Activated CD8-positive, alpha-beta T cell treated with anti-CD3 and anti-CD28 coated beads for 36 hours (primary cell): ENCODE data around the gene CTXN1. TPM values are rescaled to one million over a fixed set of nuclear protein-coding genes. Genes with fewer than 3 reads are reported as not detected.

ENCODE experiments used
- ATAC-seq: fragments of 200-7000 bp; cut with Tn5 transposase; one replicate; pipeline ENCODE4 v1.10.0; 2021; ENCODE audit warnings: mild to moderate bottlenecking, moderate library complexity
- CTCF ChIA-PET: fragments of 350-600 bp; sonication (Branson Sonifier 250); formaldehyde crosslinking; loops from one replicate; lab custom pipeline; 2021; ENCODE audit warnings: antibody characterized with exemption; lab: Charles Lee
- POLR2A ChIA-PET: fragments of 350-600 bp; sonication (Branson Sonifier 250); formaldehyde crosslinking; loops from one replicate; lab custom pipeline; 2021; ENCODE audit warnings: antibody characterized with exemption; lab: Charles Lee
- DNase-seq: peaks from one replicate; pipeline ENCODE4 v3.0.0-alpha.2; 2020
- H3K27ac Mint-ChIP-seq: one replicate; pipeline ENCODE4 v1.8.0; 2021; ENCODE audit warnings: mild to moderate bottlenecking, mixed read lengths
- H3K27me3 Mint-ChIP-seq: one replicate; pipeline ENCODE4 v1.8.0; 2021; ENCODE audit warnings: mixed read lengths
- H3K36me3 Mint-ChIP-seq: one replicate; pipeline ENCODE4 v1.8.0; 2021; ENCODE audit warnings: low read depth, mixed read lengths
- H3K4me1 Mint-ChIP-seq: one replicate; pipeline ENCODE4 v1.8.0; 2021; ENCODE audit warnings: low read depth, mixed read lengths
- H3K4me3 Mint-ChIP-seq: one replicate; pipeline ENCODE4 v1.8.0; 2021; ENCODE audit warnings: mild to moderate bottlenecking, moderate library complexity, mixed read lengths
- H3K9me3 Mint-ChIP-seq: one replicate; pipeline ENCODE4 v1.8.0; 2021; ENCODE audit warnings: mixed read lengths
- intact Hi-C: fragments of 100-400 bp; cut with micrococcal nuclease; formaldehyde crosslinking; loops from one replicate; pipeline ENCODE4 v1.10.0; 2022
- total RNA-seq, 2 experiments: library from RNA; stranded (reverse); gene quantifications; one replicate each; pipeline ENCODE4 v1.2.3, GENCODE V29; 2021
- TF ChIP-seq, protein P1 (sequence below): fragments of 200-600 bp; IDR thresholded peaks from one replicate; pipeline ENCODE4 v1.8.0; 2022; ENCODE audit warnings: antibody characterized with exemption, mild to moderate bottlenecking

CTXN1 gene
- total RNA-seq, 2 experiments from 2014 or later, result 0.74 to 0.87 TPM

GRCh38 chr19:7942981-7943443 lies 17.1 kb upstream of the CTXN1 start:
- TF ChIP-seq, protein P1, sequence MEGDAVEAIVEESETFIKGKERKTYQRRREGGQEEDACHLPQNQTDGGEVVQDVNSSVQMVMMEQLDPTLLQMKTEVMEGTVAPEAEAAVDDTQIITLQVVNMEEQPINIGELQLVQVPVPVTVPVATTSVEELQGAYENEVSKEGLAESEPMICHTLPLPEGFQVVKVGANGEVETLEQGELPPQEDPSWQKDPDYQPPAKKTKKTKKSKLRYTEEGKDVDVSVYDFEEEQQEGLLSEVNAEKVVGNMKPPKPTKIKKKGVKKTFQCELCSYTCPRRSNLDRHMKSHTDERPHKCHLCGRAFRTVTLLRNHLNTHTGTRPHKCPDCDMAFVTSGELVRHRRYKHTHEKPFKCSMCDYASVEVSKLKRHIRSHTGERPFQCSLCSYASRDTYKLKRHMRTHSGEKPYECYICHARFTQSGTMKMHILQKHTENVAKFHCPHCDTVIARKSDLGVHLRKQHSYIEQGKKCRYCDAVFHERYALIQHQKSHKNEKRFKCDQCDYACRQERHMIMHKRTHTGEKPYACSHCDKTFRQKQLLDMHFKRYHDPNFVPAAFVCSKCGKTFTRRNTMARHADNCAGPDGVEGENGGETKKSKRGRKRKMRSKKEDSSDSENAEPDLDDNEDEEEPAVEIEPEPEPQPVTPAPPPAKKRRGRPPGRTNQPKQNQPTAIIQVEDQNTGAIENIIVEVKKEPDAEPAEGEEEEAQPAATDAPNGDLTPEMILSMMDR, result no peak
- Mint-ChIP-seq H3K4me3 (peak overlapping the region; percentile 97), H3K4me1 (peaks cover 46% of the 10 kb centered on the region), H3K36me3 (peaks cover 20% of the 10 kb centered on the region), H3K27ac (peak overlapping the region; percentile 98), H3K27me3 (no peaks in the 10 kb centered on the region), H3K9me3 (no peaks in the 10 kb centered on the region)
- ATAC-seq (peak; percentile 5), DNase-seq (no peak)
- ChIA-PET POLR2A (interaction anchor here (0.6 to 6.7 kb wide), 13 partner anchors 9 to 313 kb away, joined by 3 to 81 read pairs (median 5); partner anchors contain the start of genes CTXN1, ELAVL1, SNAPC2 and TGFBR3L), CTCF (interaction anchor here (0.8 to 3.3 kb wide), 14 partner anchors 10 to 311 kb away, joined by 3 to 31 read pairs (median 4); partner anchors contain the start of genes MAP2K7 and SNAPC2)
- intact Hi-C loops, result loop anchor here (10.0 kb wide), 2 partner anchors 62 to 302 kb away; partner anchors contain the start of gene ELAVL1

DNA sequence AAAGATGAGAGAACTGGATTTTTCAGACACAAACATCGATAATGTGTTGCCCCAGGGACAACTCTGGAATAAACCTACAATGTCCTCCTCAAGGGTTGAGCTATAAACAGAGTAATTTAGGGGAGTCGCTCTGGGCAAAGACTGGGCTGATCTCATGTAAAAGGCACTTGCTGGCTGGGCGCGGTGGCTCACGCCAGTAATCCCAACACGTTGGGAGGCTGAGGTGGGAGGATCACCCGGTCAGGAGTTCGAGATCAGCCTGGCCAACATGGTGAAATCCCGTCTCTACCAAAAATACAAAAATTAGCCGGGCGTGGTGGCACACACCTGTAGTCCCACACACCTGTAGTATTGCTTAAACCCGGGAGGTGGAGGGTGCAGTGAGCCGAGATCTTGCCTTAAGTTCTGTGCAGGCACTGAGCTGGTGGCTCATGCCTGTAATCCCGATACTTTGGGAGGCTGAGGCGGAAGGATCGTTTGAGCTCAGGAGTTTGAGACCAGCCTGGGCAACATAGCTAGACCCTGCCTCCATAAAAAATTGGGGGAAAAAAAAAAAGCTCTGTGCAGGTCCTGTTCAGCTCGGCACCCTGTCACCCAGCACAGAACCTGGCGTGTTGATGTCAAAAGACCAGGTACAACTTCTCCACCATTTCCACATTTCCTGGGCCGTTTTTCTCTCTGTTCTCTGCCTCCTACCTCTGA lies 16.1 kb upstream of the CTXN1 start:
- Mint-ChIP-seq H3K4me1 (peaks cover 42% of the 10 kb centered on the region), H3K36me3 (peaks cover 23% of the 10 kb centered on the region), H3K4me3 (peak overlapping the region; percentile 97), H3K27ac (no peak overlapping the region), H3K27me3 (no peaks in the 10 kb centered on the region), H3K9me3 (no peaks in the 10 kb centered on the region)
- DNase-seq, result no peak
- intact Hi-C loops, result loop anchor here (10.0 kb wide), 2 partner anchors 63 to 303 kb away; partner anchors contain the start of gene ELAVL1
- TF ChIP-seq, protein P1, result no peak
- POLR2A ChIA-PET, result interaction anchor here (3.4 to 6.7 kb wide), 3 partner anchors 13 to 25 kb away, joined by 14 to 81 read pairs (median 38); partner anchors contain the start of genes CTXN1 and SNAPC2
- CTCF ChIA-PET, result interaction anchor here (0.9 to 1.5 kb wide), 4 partner anchors 9 to 60 kb away, joined by 3 read pairs; no protein-coding TSS in a partner anchor
- no peak for ATAC-seq

- ChIA-PET POLR2A (interaction anchor here (6.7 kb wide), 1 partner anchor 11 kb away, joined by 81 read pairs; the partner anchor contains the start of gene CTXN1), CTCF (interaction anchor here (1.5 kb wide), 1 partner anchor 12 kb away, joined by 3 read pairs; no protein-coding TSS in a partner anchor)
- intact Hi-C loops, result loop anchor here (10.0 kb wide), 2 partner anchors 64 to 304 kb away; partner anchors contain the start of gene ELAVL1
- DNase-seq, result no peak
- TF ChIP-seq, protein P1, result no peak
- no peak for ATAC-seq
- Mint-ChIP-seq H3K4me1 (peaks cover 37% of the 10 kb centered on the region), H3K36me3 (peaks cover 29% of the 10 kb centered on the region), H3K27ac (no peak overlapping the region), H3K4me3 (peak overlapping the region; percentile 38), H3K9me3 (no peaks in the 10 kb centered on the region), H3K27me3 (no peaks in the 10 kb centered on the region)
Measured at GRCh38 chr19:7940841-7941240, 14.9 kb upstream of the CTXN1 start.

GRCh38 chr19:7934766-7935165 lies 8.8 kb upstream of the CTXN1 start:
- peaks cover 4% of the 10 kb centered on the region for H3K4me1 Mint-ChIP-seq
- no peaks in the 10 kb centered on the region for H3K27me3 Mint-ChIP-seq
- H3K9me3 Mint-ChIP-seq, result no peaks in the 10 kb centered on the region
- POLR2A ChIA-PET, result interaction anchor here (1.1 kb wide), 1 partner anchor 14 kb away, joined by 4 read pairs; no protein-coding TSS in a partner anchor
- intact Hi-C loops, result no loop called here
- TF ChIP-seq, protein P1, result no peak
- ATAC-seq, result no peak
- CTCF ChIA-PET, result no interaction called here
- peaks cover 37% of the 10 kb centered on the region for H3K36me3 Mint-ChIP-seq
- H3K4me3 Mint-ChIP-seq, result no peak overlapping the region
- no peak for DNase-seq
- H3K27ac Mint-ChIP-seq, result no peak overlapping the region
